KOPT-K1 (cell line): ENCODE data around the gene CIROP.

ENCODE experiments used
- H3K27ac ChIP-seq: fragments of 200-600 bp; sonication (generic); 2 replicates; pipeline ENCODE4 v1.5.1; 2016; ENCODE audit warnings: antibody characterized with exemption, mild to moderate bottlenecking, low read depth, low read length; ENCODE audit not compliant: poor library complexity, severe bottlenecking
- H3K36me3 ChIP-seq: fragments of 200-600 bp; sonication (generic); 2 replicates; pipeline ENCODE4 v1.5.1; 2017; ENCODE audit warnings: antibody characterized with exemption, mild to moderate bottlenecking, low read length, moderate library complexity; ENCODE audit not compliant: insufficient read depth
- H3K9me3 ChIP-seq: fragments of 200-600 bp; sonication (generic); 2 replicates; pipeline ENCODE4 v1.5.1; 2017; ENCODE audit warnings: antibody characterized with exemption, low read length, mild to moderate bottlenecking; ENCODE audit not compliant: insufficient read depth, poor library complexity, severe bottlenecking

CIROP gene

DNA sequence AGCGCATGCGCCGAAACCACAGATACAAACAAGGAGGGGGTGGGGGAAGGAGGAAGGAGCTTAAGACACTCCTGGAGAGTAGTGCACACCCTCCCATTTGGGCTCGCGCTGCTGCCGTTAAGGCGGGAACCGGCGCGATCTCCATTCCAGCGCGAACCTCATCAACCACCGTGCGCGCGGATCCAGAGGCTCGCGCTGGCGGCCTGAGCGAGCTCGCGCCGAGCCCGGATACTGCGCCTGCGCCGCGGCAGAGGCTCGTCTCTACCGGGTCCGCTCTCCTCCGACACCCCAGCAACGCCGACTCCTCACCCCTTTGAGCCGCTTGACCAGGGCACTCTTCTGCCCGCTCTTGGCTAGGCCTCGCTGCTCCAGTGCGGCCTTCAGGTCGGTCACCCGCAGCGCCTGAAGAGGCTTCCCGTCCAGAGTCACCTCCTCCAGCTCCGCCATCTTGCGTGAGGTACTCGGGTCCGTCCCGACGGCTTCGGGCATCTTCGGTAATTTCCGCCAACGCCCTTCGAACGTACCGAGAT is 10.1 kb downstream of the CIROP start, which contains the start of gene ACIN1:
Gene ACIN1 (minus strand): TSS at position 471 of the 530 bp plus-strand sequence. CDS start 24 bp downstream, at position 447.
- no peaks in the 10 kb centered on the region for H3K9me3 ChIP-seq
- H3K27ac ChIP-seq = peak within 1 kb of the TSS; percentile 87
- peaks cover 62% of the 10 kb centered on the region for H3K36me3 ChIP-seq

DNA sequence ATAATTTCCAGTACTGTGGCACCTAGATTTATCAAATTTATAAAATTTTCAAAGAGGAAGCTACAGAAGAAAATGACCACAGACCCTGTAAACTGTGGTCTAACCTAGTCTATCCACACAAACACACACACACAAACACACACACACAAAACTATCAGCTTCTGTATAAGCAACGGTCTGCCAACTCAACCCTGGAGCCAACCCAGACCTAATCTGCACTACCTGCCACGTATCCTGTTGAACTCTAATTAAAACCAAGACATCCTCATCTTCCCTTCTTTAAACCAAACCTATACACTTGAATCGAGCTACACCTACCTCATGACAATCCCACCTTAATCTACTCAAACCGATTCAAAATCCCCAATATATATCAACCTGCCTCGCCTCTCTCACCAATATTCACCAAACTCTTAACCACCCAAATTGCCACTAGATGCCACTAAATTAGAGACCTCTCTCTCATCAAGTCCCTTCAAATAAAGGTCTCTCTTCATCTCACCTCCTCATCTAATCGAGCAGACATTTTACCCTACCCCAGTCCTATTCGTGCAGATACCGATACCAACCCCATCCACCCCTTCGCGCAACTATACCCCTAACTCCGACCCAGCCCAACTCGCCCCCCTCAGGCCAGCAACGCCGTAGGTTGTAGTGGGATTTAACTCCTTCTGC is 10.7 kb downstream of the CIROP start:
- H3K27ac ChIP-seq = peak overlapping the region; percentile 87
- H3K36me3 ChIP-seq = peaks cover 62% of the 10 kb centered on the region
- no peaks in the 10 kb centered on the region for H3K9me3 ChIP-seq

DNA sequence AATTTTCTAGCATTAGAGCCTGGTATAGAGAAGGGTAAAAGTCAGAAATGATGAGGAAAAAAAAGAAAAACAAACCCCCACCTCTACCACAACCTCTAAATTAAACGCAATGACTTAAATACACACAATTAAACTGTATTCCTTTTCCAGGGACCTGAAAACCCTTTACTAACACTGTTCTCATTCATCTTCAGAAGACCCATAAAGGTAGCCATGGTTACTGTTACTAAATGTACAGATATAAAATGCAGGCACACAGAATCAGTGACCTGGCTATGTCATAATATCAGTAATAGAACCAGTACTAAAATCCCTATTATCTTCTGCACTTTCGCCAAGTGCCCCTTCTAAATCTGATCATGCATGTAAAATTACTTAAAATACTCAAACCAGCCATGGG is 11.3 kb downstream of the CIROP start:
- Histone ChIP-seq H3K9me3 (no peaks in the 10 kb centered on the region), H3K27ac (no peak overlapping the region), H3K36me3 (peaks cover 62% of the 10 kb centered on the region)

DNA sequence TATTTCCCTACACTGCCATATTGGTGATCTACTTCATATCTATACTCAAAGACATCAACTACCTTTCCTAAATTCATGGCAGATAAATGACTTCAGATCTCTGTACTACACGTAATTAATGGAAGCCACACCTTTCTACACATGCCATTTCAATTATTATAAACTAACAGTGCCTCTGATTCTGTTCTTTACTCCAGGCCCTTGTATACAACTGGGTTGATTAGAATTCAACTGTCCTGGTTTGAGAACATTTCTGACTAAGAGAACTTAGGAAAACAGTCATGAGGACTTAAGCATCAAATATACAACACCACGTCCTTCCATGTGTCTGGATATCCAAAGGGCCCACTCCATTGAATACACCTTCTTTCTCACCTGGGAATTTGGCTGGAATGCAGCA is 11.7 kb downstream of the CIROP start:
- Histone ChIP-seq H3K9me3 (no peaks in the 10 kb centered on the region), H3K36me3 (peaks cover 62% of the 10 kb centered on the region), H3K27ac (no peak overlapping the region)

DNA sequence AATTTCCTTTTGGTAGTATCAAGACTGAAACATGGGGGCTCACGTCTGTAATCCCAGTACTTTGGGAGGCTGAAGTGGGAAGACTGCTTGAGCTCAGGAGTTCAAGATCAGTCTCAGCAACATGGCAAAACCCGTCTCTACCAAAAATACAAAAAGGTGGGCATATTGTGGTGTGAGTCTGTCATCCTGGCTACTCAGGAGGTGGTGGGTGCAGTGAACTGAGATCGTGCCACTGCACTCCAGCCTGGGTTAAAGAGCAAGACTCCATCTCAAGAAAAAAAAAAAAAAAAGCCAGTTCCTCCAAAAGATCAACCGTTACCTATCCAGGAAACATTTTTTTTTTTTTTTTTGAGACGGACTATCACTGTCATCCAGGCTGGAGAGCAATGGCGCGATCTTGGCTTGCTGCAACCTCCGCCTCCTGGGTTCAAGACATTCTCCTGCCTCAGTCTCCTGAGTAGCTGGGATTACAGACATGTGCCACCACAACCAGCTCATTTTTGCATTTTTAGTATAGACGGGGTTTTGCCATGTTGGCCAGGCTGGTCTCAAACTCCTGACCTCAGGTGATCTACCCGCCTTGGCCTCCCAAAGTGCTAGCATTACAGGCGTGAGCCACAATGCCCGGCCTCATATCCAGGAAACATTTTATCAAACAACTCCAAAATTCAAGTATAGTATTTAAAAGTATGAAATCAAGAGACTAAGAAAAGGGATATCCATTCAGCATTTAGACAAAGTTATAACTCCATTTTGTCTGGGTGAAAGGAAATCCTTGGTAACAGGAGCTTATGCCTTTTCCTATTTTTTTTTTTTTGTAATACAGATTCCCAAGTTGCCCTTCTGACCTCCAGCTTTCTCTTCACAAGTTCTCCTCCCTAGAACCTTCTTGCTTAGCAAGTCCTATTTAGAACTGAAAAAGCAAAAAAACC is 13.2 kb downstream of the CIROP start:
- H3K36me3 ChIP-seq = peaks cover 71% of the 10 kb centered on the region
- no peak overlapping the region for H3K27ac ChIP-seq
- no peaks in the 10 kb centered on the region for H3K9me3 ChIP-seq

DNA sequence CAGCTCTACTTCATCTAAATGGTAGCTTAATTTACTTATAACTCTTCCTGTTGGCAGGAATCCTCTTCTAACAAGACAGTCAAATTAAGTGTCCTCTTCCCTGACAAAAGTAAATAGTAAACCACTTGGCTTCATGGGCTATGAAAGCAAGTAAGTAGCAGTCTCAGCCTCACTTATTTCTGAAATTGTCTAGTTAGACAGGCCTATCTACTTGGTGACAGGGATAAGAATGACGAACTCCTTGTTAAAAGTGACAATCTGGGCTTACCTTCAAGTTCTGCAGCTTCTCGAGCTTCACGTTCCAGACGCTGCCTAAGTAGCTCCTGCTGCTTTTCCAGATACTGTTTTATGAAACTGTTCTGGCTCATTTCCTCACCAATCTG is 14.5 kb downstream of the CIROP start:
- Histone ChIP-seq H3K36me3 (peaks cover 84% of the 10 kb centered on the region), H3K27ac (no peak overlapping the region), H3K9me3 (no peaks in the 10 kb centered on the region)

DNA sequence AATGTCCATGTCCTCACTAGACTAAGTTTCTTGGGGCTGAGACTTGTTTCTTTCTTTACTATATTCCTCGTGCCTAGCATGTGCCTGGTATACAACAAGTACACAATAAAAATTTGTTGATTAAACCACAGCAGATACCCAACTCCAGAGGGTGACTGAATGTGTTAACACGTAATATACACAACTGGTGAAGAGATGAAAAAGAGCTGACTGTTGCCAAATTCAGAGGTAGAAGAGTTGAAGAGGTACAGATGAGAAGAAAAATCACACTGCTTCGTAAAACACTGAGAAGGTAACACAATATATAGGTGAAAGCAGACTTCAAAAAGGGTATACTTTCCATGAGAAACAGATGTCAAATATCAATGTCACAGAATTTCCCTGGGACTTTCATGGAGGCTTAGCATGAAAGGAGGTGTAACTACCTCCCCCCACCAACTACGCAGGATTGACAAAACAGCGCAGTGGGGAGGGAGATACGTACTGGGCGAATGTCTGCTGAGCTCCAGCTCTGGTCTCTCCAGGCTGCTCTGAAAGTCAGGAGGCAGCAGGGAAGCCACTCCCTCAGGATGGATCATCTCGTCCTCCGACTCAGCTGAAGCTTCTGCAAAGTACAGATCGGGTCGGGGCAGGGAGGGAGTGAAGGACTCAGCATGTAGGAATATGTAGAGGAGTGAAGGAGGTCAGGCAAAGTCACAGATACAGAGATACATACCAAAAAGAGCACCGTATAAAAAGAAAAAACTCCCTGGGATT is 15.1 kb downstream of the CIROP start:
- no peaks in the 10 kb centered on the region for H3K9me3 ChIP-seq
- peaks cover 90% of the 10 kb centered on the region for H3K36me3 ChIP-seq
- H3K27ac ChIP-seq = no peak overlapping the region

DNA sequence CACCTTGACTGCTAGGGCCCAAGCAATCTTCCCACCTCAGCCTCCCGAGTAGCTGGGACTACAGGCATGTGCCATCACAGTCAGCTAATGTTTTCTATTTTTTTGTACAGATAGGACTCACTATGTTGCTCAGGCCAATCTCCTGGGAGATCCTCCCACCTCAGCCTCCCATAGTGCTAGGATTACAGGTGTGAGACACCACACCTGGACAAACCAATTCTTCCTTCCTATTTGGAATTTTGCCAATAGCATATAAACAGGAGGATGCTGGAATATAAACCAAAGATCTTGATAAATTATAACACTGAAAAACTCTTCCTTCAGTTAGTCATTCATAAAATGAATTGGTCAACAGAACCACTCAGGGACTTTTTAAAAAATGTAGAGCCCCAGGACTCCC is 18.2 kb downstream of the CIROP start:
- Histone ChIP-seq H3K27ac (no peak overlapping the region), H3K9me3 (no peaks in the 10 kb centered on the region), H3K36me3 (peaks cover 99% of the 10 kb centered on the region)

DNA sequence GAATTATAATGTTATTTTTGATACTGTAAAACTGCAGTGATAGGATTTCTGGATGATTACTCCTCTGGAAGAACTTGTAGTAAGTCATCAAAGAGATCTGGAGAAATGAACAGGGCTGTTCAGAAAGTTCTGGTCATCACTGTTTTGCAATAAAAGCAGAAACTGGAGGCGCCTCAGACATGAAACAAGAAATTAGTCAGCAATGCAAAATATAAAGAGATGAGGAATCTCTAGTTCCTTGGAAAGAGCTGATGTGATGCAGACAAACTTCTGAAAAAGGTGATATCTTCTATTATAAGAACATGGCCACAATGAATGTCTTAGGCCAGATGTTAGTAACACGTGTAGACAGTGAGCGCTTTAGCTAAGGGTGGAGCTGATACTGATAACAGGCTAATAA is 19.3 kb downstream of the CIROP start:
- H3K27ac ChIP-seq = no peak overlapping the region
- peaks cover 99% of the 10 kb centered on the region for H3K36me3 ChIP-seq
- H3K9me3 ChIP-seq = no peaks in the 10 kb centered on the region

DNA sequence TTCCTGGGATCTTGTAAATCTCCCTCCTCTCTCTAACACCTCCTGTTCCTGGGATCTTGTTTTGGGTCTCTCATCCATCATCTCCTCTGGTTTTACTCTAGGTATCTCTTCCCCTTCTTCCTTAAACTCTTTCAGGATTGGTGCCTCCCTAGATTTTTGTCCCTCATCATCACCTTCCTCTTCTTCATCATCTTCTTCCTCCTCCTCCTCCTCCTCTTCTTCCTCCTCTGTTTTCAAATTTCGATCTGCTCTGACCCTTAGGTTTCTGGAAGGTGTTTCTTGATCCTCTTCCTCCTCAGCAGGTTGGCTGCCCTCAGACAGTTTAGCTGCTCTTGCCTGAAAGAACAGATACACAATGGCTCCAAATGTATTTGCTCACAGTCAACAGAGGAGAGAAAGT is 24.3 kb downstream of the CIROP start:
- no peak overlapping the region for H3K27ac ChIP-seq
- peaks cover 99% of the 10 kb centered on the region for H3K36me3 ChIP-seq
- no peaks in the 10 kb centered on the region for H3K9me3 ChIP-seq

DNA sequence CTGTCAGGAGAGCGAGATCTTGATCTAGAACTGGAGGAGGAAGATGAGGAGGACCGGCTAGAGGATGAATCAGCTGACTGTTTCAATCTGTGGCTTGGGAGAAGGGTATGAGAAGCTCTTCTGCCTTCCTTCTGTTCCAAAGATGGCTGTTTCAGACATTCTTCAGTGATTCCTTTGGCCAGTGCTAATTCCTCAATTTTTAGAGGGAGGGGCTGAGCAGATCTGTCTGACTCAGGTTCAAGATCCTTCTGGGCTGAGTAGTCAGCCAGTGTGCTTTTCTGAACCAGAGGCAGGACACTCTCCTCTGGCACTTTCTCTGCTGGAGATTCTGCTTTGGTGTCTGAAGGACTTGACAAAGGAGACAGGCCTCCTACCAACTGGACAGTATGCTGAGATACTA is 25.1 kb downstream of the CIROP start:
- Histone ChIP-seq H3K9me3 (no peaks in the 10 kb centered on the region), H3K27ac (no peak overlapping the region), H3K36me3 (peaks cover 99% of the 10 kb centered on the region)

DNA sequence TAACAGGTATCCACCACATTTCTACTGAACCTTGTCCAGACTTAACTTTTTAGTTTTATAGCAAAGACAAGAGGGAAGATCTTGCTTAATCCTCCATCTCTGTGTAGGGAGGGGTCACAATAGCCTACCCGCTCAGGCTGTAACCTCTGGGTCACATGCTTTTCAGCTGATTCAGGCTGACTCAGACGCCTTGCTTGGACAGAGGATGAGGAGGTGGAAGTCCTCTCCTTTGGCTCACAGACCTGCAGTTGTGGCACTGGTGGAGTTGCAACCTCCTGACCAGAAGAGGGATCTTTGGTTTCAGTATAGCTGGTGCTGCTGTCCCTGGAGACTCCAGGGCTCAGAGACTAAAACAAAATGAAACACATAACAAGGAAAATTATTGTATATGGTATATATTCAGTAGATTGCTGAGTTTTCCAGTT is 26.1 kb downstream of the CIROP start:
- Histone ChIP-seq H3K27ac (no peak overlapping the region), H3K36me3 (peaks cover 98% of the 10 kb centered on the region), H3K9me3 (no peaks in the 10 kb centered on the region)

DNA sequence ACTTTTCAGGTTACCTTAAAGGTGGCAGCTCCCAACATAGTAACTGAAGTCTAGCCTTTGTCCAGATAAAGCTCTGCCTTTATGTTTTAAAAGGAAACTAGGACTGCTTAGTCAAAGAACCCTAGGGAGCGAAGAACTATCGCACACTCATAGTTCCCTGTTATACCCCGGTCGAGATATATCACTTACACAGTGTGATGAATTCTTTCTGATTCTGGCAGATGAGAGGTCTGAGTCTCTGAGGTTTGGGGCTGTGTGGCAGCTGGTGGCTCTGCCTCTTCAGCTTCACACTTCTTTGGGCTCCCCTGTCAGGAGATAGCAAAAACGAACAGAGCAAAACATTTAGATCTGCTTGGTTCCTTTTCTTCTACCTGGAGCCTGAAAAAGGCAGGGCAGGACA is 26.8 kb downstream of the CIROP start:
- Histone ChIP-seq H3K36me3 (peaks cover 96% of the 10 kb centered on the region), H3K27ac (no peak overlapping the region), H3K9me3 (no peaks in the 10 kb centered on the region)

DNA sequence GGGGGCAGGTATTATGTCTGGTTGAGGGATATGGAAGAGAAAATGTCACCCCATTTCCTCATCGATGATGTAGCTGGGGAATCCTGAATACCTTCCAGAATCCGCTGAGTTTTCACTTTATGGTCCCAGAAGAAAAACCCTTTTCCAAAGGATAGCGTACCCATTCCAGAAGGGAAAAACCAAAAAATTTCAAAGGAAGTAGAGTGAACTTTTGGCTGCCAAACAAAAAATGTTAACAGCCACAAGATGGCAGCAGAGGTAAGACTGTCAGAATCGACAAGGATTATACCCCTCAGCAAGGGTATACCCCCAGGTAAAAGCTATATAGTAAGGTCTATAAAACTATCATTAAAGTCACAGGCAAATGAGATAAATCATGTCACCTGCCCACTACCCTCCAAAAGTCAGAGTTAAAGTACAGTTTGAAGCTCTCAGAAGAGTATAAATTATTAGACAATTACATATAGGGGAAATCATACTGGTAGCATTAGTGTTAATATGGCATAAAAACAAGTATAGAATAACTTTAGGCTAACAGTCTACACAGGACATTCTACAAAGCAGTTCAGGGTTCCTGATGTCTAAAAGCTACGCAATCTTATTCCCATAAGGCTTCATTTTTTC is 27.9 kb downstream of the CIROP start:
- Histone ChIP-seq H3K27ac (no peak overlapping the region), H3K9me3 (no peaks in the 10 kb centered on the region), H3K36me3 (peaks cover 96% of the 10 kb centered on the region)
